HG03558 (cell line): ENCODE measurements around the gene PCED1A.
"Not testable (repeated sequence)": the region's sequence is repeated elsewhere in the genome, so short reads cannot be mapped to it uniquely, and the experiment has no call there.

ENCODE experiments used
- ATAC-seq: cut with Tn5 transposase; IDR thresholded peaks from one replicate; pipeline ENCODE4 v1.9.1; 2021; ENCODE audit warnings: moderate number of reproducible peaks; ENCODE audit not compliant: unreplicated experiment; ENCODE audit errors: extremely low read depth

PCED1A gene

DNA sequence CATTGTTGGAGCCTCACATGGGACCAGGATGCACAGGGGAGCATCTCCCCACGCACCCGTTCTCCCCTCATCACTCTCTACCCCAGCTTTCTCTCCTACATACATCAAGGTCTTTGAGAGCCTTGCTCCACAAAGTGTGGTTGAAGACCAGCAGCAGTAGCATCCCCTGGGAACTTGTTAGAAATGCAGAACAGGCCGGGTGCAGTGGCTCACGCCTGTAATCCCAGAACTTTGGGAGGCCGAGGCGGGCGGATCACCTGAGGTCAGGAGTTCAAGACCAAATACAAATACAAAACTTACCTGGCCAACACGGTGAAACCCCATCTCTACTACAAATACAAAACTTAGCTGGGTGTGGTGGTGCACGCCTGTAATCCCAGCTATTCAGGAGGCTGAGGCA, 32.5 kb downstream of the PCED1A start:
- ATAC-seq: not testable (repeated sequence)

- no peak for ATAC-seq
Observed at GRCh38 chr20:2807019-2807418, 33.4 kb downstream of the PCED1A start.

- no peak for ATAC-seq
Observed at GRCh38 chr20:2806351-2806701, 34.1 kb downstream of the PCED1A start.

DNA sequence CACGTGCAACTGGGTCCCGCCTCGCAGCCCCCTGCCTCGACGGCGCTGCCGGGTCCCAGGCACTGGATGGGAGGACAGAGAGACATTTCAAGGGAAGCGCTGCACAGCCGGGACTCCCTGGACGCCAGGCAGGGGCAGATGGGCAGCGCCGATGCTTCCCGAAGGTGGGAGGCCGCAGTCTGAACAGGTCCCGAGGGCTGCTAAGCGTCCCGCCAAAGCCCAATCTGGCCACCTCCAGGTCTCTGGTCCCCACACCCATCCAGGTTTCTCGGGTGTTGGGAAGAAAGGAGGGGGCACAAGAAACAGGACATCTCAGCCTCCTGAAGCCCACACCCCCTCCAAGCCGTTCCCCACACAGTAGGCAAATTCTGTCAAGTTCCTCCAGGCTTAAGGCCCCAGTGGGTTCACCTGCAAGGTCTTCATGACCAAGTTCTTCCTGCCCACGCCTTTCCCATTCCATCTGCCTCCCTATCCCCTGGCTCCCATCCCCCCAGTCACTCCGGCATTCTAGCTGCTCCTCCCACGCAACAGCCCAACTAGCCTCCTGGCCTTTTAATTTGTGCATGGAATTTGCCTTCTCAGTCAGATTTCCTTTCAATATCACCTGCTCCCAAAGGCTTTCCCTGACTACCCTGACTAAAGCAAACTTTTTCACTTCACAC, 34.6 kb downstream of the PCED1A start:
- no peak for ATAC-seq

DNA sequence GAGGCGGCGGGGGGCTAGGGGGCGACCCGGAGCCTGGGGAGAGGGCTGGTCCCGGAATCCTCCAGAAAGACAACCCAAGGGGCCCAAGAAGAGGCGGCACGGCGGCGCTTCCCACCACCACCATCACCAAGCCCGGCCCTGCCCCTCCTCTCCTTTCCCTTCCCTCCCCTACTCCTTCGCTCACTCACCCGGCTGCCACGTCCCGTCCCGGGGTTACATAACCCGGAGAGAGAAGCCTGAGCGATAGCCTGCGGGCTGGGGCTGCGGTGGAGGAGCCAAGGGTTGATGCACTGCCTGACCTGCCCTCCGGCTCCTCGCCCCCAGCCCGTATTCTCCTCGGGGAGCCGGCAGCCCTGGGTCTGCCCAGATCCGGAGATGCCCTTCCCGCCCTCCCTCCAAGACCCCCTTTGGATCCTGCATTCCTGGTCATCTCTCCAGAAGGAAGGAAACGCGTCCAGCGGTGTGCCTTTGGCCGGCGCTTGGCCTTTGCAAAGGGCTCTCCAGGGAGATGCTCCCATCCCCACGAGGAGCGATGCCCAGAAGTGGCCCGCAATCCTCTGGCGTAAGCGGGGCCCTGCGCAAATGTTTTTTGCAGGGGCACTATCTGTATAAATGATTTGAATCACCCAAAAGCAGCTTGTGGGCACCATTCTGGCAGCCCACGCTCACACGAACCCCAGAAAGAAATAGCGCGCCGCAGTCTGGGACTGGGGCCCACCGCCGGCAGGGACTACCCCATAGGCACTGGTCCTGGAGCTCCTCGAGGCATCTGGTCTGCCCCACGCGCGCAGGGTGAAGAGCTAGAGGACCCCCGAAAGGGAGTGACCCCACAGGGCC, 35.4 kb downstream of the PCED1A start:
- no peak for ATAC-seq

- ATAC-seq: no peak
Observed at GRCh38 chr20:2804041-2804828, 36.2 kb downstream of the PCED1A start.

DNA sequence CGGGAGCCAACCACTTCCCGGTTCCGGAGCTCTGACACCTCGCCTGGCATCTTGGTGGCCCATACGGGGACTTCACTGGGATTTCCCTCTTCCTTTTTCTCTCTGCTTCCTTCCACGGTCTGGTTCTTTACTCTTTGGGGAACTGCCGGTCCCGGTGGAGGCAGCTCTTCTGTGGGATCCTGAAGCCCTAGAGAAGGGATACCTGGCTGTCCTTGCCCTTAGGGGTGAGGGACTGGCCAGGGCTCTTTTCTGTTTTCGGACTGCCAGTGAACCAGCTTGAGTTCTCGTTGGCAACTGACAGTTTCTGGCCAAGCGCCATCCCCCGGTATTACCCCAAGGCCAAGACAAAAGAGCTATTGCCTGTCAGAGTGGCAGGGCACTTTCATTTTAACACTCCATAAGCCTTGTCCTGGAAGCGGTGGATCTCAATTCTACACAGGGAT, 39.1 kb downstream of the PCED1A start:
- no peak for ATAC-seq

- ATAC-seq: no peak
Observed at GRCh38 chr20:2800521-2801285, 39.8 kb downstream of the PCED1A start, which contains the start of gene CPXM1. Gene CPXM1, minus strand, starts transcription at chr20:2800627. Its CDS starts 55 bp downstream, at chr20:2800572.

- no peak for ATAC-seq
Observed at GRCh38 chr20:2799688-2800520, 40.6 kb downstream of the PCED1A start.

DNA sequence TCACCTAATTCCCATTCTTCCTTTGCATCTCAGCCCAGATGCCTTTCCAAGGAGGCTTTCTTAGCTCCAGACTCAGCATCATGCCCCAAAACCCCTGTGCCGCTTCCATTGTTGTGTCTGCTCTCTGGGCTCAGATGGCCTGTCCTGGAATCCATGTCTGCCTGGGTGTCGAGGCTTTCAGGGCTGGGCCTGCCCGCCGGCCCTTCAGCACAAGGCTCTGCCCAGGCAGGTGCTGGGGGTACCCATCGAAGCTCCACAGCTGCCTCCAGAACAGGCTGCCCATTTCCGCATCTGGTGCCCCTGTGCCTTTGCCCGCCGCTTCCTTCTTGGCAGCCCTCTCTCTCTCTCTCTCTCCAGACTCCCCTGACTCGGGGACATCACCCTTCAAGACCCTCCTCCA, 41.2 kb downstream of the PCED1A start:
- ATAC-seq: no peak

GRCh38 chr20:2798814-2799213, 41.6 kb downstream of the PCED1A start:
- ATAC-seq: no peak

GRCh38 chr20:2798095-2798805, 42.2 kb downstream of the PCED1A start:
- ATAC-seq: no peak

DNA sequence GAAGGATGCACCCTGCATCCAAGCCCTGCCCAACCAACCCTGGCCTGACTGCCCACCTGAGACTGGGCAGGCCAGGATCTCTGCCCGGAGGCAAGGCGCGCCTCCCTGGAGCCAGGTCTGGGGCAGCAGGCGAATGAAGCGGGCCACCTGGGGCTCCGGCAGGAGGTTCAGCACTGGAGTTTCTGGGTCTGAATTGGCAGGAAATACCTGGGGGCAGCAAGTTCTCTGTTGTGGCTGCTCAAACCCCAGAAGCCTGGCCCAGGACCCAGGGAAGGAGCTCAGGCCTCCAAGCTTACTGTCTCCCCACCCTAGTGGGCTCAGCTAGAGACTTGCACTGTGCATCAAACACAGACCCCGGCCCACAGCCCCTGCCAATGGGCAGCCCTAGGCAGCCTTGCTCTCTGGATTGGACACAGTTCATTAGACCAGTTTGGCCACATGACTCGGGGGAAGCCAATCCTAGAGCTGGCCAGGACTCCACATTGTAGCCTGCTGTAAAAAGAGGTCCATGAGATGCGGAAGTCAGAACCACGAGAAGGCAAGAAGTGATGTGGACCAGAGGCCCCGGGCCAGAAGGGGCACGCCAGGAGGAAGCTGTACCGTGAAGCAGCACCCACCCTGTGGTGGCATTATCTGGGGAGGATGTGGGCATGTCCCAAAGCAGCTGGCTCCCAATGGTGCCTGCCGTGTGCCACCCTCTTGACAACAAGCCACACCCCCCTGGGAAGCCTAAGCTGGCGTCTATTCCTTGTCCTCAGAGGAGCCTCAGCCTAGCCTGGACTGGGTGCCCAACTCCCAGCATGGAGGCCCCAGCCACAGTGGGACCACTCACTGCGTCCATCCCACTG, 43.1 kb downstream of the PCED1A start:
- ATAC-seq: no peak

GRCh38 chr20:2796011-2796660, 44.3 kb downstream of the PCED1A start:
- ATAC-seq: no peak

DNA sequence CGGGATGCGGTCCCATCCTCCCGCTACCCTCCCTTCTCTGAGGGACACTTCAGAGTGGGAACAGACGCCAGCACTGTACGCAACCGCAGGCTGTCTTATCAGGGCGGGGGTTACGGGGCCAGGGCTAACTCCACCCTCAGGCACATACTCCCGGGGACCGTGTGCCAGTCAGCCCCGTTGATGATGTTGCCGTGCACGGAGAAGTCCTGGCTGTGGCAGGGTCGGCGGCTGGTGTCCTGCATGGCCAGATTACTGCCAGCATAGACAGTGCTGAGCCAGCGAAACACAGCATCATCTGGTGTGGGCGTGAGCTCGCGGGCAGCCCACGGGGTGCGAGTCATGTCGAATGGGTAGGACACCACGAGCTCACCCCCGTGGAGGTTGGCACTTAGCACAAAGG, 45.0 kb downstream of the PCED1A start:
- no peak for ATAC-seq

DNA sequence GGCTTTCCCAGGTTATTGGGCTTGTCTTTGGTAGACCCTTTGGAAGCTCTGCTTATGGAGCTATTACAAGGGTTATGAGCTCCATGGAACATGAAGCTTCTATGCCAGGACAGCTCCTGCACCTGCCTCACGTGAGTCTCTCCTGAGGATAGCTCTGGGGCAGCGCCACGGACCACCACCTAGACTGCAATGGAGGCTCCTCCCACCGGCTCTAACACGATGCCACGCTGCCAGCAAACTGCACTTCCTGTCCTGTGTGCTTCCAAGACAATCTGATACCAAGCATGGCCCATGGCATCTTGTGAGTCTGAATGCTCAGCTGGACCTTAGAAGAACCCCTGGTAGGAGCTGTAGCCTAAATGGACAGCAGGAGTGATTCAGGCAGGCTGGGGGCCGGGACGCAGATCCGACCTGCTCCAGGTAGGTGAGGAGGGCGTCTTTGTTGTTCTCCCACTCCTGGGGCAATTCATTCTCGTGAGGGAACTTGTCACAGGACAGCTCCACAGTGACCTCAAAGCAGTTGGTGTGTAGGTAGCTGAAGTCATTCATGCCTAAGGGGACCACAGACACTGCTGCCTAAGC, 45.5 kb downstream of the PCED1A start:
- ATAC-seq: no peak

- ATAC-seq: no peak
Observed at GRCh38 chr20:2794202-2794748, 46.2 kb downstream of the PCED1A start.
